Retina (tissue), 1 donor: ENCODE results near the gene F5.
A peak's percentile ranks its signal among the peaks of the same experiment; 100 is the strongest.

ENCODE experiments used
- DNase-seq: peaks from one replicate; pipeline ENCODE4 v3.0.0-alpha.2; 2016

F5 gene

DNA sequence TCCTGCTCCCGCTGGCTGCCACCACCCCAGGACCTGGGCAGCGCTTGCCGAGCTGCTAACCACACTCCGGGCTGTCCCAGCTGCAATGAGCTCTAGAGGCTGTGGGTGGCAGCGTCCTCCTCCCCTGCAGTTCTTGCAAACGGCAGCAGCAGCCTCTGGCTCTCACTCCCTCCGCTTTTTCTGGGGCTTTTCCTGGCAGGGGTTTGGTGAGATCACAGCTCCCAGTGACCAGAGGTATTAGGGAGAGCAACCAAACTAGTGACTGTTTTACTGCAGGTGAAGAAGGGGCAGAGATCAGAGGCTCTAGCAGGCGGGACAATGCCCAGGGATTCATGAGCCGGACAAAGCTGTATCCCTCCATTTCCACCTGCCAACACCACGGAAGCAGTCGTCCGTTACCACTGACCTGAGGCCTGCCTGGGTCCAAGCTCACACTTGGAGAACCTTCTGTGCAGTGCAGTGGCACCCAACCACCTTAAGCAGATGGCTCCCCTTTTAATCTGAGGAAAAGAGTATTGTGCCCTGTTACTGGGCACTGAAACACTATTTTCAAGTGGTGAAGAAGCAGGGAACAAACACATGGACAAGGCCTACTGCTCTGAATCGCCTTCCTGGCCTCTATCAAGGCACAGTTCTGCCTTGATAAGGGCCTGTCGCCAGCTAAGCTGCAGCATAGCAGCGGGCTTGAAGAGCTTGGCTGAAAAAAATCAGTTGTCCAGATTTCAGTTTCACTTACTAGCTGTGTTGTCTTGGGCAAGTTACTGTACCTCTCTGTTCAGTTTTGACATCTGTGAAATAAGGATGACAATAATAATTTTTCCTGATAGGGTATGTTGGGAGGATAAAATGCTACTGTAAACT is at the start of gene F5:
Gene F5, minus strand, starts transcription at position 87 of the 861 bp plus-strand sequence. CDS start 95 bp downstream, outside the sequence.
- peak; percentile 78 for DNase-seq

DNA sequence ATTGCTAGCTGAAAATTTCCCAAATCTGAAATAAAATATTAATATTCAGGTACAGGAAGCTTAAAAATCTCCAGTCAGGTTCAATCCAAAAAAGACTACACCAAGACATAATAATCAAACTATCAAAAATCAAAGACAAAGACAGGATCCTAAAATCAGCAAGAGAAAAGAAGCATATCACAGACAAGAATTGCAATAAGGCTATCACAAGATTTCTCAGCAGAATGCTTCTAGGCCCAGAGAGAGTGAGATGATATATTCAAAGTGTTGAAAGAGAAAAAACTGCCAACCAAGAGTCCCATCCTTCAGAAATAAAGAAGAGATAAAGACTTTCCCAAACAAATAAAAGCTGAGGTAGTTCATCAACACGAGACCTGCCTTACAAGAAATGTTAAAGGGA is 48.6 kb upstream of the F5 start:
- DNase-seq, result no peak

DNA sequence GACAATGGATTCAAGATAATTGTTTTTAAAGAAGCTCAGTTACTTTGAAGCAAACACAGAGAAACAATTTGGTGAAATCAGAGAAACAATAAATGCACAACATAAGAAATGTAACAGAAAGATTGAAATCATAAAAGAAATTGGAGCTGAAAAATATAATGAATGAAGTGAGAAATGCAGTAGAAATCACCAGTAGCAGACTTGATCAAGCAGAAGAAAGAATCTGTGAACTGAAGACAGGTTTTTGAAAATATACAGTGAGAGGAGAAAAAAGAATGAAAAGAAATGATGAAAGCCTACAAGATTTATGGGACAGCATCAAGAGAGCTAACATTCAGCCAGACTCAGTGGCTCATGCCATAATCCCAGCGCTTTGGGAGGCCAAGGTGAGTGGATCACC is 47.9 kb upstream of the F5 start:
- DNase-seq, result no peak

DNA sequence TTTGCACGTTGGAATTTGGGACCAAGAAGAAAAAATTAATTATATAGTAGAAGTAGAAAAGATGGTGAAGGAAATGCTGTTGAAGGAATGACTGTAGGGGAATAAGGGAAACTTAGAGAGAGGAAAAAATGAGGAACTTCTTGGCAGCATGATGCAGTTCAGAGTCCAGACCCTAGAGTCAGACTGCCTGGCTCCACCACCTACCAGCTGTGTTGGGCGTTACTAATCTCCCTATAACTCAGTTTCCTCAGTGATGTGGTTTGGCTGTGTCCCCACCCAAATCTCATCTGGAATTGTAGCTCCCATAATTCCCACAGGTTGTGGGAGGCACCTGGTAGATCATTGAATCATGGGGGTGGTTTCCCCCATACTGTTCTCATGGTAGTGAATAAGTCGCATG is 45.0 kb upstream of the F5 start:
- no peak for DNase-seq

DNA sequence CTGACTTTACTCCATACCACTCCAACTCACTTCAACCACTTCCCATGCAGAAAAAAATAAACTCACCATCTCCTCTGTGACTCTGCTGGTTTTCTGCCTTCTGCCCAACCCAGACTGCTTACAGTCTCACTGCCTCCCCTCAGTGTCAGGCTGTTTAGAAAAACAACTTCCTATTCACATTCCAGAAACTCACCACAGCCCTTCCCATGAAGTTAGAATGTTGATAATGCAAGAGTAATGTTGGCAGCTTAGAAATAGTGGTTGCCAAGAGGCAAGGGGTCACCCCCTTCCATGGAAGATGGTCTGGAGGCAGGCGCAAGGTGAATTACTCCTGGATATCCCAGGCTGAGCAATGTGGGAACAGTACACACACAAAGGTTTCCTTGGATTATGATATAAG is 43.7 kb upstream of the F5 start, which contains the start of gene SELP:
Gene SELP, minus strand, starts transcription at position 119 of the 400 bp plus-strand sequence. Its CDS starts 50 bp downstream, at position 69.
- no peak for DNase-seq

DNA sequence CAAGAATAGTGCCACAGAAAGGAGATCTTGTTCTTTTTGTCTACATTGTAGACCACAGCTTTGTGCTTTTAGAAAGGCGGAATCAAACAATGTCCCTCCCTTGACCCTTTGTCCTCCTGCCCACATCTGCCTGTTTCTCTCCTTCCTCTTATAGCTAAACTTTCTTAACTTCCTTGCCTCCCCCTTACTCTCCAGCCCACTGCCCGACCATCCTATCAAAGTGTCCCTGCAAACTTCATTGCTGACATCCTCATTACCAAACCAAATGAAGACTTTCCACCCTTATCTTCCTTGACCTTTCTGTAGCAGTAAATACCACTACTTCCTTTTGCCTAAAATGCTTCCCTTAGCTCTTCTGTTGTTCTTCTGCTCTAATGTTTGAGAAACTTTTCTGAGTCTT is 38.6 kb upstream of the F5 start:
- no peak for DNase-seq

DNA sequence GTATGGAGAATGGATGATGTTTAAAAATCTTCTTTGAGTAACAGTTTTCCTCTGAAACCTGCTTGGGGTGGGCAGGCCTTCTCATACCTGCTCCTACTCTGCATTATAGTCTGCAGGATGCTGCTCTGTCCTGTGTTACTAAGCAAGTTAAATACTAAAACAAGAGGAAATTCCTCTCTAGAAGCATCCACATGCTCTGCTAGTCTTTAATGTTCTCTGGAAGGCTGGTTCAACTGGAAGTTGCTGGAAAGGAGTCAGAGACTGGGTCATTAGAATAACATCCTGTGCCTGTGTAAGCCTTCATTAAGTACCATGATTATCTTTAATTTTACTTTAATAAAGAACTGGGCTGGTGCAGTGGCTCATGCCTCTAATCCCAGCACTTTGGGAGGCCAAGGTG is 37.8 kb upstream of the F5 start:
- no peak for DNase-seq

DNA sequence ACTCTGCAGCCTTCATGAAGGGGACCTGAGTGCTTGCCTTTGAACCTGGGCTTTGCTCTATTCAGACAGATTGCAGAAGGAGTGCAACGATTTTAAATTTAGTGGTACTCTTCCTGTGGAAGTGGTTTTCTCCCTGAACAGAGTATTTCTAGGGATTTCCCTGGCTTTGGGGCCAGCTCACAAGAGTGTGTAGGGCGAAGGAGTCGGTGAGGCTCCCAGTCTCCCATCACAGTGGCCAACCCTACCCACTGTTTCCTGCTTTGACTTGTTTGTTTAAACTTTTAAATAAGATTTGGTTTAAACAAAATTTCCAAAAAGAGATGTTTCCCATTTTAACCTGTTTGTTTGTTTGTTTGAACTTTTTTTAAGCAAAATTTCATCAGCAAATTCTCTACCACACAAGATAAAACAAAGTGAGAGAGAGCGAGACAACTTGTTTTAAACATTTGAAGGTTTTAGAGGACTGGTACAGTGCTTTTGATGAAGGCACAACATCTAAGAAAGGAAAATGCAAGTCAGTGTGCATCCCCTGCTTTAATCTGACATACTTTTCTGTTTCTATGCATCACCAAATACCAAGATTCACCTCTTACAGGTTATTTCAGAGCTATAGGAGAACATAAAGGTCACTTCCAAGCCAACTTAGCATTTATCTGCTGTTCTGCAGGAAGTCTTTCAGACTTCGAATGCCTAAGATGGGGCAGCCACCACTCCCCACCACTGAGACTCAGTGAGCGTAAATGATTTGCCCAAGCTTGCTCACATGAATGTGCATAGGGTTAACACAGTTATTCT is 37.0 kb upstream of the F5 start:
- DNase-seq, result no peak

DNA sequence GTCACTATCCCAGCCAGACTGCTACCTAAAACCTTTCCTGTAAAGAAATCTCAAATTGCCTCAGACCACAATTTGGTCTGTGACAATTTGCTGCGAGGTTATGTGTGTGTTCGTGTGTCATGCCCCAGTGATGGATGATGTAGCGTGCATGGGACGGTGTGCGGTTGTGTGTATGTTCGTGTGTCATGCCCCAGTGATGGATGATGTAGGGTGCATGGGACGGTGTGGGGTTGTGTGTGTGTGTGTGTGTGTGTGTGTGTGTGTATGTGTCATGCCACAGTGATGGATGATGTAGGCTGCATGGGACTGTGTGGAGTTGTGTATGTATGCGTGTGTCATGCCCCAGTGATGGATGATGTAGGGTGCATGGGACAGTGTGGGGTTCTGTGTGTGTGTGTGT is 34.3 kb upstream of the F5 start:
- no peak for DNase-seq

DNA sequence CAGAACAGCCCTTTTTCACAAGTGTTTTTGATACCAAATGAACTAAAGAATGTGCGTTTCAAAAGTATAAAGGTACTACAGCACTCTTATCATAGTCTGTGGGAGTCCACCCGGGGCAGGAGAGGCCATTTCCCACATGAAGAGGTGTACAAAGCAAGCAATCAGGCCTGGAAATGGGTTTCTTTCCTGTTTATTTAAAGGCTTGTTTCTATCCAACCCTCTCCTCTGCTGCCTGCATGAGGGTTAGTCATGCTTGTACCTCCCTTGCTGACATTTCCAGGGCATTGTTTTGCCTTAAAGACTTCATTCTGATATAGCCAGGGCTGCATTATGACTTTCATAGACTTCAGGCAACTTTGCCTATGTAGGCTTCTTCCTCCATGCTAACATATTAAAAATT is 32.1 kb upstream of the F5 start:
- no peak for DNase-seq

DNA sequence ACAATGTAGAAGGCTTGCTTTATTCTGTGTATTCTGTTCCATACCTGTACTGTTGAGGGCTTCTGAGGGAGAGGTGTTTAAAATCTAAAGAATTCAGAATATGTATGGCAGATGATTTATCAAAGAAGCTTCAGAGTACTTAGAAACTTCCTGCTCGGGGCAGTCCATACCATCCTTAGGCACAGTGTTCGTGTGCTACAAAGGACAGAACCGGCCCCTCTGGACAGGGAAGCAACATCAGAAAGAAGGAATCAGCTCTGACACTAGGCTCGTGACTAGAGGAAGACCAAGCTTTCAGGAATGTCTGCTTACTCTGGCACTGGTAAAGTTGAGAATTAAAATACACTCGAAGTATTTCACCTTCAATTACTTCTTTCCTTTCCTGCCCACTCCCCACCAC is 29.5 kb upstream of the F5 start:
- no peak for DNase-seq

DNA sequence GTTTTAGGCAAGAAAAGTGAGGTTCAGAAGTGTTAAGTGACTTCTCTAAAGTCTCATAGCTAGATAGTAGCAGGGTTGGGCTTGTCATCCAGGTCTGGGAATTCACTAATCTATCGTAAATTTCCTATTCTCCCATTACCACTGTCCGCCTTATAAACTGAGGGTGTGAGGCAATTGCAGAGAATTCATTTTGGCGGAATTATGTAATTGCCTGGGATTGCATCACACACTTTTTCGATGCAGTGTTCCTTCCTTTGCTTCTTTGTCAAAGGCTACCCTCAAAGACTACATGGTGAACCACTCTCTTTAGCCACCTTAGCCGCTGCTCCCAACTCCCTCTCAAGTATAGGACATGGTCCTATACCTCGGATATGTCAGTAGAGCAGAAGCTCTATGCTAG is 24.6 kb upstream of the F5 start:
- no peak for DNase-seq

DNA sequence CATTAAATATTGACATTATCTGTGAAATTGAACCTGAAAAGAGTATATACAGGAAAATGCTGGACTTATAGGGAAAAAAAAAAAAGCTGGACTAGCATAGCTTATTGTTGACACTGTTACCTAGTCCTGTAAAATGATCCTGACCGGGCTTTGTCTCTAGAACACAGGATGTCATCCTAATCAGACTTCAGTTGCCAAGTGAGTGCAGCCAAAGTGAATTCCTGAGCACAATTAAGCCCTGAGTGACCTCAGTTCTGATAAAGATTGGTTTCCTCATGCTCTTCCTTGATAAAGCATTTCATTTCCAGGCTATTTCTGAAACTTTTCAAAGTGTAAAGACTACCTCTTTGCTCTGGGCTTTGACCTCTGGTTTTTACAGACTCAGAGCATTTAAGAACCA is 23.8 kb upstream of the F5 start:
- no peak for DNase-seq

DNA sequence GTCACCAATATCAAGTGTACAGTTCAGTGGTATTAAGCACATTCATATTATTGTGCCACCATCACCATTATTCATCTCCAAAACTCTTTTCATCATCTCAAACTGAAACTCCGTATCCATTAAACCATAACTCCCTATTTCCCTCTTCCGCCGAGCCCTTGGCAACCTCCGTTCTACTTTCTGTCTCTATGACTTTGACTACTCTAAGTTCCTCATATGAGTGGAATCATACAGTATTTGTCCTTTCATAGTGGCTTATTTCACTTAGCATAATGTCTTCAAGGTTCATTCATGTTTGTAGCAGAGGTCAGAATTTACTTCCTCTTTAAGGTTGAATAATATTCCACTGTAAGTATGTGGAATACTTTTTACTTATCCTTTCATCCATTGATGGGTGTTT is 21.9 kb upstream of the F5 start:
- DNase-seq, result no peak

DNA sequence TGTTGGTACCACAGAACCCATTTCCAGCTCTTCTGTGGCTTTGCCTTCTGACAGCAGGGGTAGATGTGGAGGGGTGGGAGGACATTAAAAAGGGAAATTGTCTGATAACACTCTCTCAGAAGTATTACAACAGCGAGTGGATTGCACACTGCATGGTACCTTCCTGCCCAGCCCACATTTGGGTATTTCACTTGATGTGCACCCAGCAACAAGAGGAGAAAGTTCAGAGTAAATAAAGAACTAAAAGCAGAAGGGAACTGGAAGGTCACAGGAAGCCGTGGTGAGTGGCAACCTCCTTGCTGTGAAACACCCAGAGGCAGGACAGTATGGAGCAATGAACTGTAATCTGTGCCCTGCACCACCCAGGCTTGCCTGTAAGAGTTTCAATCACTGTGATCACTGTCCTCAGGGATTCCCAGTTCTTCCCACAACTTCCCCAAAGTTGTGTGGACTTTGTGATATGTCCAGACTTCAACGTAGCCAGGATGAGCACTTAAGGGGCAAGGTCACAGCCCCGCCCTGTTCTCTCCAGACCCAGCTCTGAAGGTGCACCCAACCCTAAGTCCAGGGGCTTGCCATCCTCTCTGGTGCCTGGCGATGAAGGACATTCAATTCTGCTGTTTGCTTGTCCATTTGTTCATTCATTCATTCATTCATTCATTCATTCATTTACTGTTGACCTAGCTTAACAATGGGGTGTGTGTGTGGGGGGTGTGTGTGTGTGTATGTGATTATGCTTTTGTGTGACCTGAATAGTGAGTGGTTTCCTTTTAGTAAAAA is 18.7 kb upstream of the F5 start:
- no peak for DNase-seq

DNA sequence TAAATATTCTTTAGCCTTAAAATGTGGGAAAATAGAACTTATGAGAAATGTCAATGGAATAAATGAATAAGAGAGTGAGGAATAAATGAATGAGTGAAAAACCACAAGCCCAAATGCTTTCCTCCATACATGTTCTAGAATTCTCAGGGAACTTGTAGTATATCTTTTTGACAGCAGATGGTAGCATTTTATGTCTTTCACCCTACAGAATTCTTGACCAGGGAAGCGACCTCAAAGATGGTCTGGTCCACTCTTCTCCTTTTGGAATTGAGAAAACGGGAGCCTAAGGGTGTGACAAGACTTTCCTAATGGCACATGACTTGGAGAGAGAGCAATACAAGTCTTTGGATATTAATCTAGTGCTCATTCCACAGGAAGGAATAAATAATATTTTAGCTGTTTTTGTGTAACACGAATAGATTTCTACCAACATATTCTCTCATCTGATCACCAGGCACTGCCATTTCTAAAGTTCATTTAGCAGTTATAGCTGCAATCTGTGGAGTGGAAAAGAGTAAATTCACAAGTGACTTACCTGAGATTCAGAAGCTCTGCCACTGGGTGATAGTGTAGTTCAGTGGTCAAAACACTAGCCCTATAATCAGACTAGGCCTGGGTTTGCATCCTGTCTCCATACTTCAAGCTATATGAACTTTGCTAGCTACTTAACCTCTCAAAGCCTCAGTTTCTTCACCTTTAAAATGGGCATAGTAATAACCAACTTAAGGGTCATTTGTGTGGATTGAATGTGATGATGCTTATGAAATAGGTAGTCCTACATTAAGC is 15.0 kb upstream of the F5 start:
- DNase-seq, result no peak

DNA sequence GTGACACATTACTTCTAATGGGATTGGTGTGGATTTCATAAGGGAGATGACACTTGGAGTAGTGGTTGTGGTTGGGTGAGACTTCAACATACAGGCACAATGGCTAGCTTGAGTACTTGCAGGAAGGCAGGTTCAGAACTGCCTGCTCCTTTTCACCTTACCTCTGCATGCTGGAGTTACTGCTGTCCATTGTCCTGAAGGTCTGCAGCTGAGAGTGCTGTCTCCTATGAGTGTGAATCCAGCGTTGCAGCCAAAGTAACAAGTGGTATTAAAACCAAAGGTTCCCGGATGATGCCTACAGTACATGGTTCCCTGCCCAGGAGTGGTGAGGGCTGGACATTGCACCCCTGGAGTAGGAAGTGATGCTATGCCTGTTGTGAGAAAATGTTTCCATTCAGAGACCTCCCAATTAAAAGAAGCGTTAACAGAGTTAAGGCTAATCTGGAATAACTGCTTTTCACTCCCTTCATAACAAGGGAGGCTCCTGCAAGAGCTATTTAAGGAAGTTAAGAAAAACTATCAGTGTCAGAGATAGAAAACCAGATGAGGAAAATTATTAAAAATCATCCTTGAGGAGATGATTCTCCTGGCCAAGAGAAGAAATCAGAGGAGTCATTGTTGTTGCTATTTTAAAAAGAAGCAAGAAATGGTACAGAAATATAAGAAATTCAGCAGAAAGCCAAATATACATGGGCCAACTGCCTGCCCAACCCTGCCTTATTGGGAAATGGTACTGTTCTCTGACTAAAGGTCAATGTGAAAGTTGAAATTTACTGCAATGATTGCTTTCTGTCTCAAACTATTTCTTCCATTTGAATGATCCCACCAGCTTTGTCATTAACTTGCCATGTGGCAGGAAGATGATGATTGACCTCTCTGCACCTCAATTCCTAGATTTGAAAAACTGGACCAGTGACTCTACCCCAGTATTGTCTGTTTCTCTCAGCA is 9.8 kb upstream of the F5 start:
- DNase-seq, result no peak

DNA sequence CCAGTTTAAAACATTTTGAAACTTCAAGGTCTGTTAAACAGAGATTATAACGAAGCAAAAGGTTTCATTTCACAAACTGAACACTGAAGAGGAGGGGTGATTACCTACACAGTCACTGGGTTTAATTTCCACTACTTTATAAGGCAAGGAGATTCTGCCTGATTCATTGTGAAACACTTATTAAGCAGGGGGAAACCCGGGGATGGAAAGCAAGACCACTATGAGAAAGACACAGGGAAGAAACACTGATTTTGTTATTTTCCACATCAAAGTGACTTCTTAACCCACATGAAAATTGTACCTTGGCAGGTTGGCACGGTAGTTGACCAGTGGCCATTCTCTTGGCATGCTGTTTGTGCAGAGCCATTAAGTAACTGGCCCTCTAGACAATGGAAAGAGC is 8.1 kb upstream of the F5 start:
- no peak for DNase-seq

DNA sequence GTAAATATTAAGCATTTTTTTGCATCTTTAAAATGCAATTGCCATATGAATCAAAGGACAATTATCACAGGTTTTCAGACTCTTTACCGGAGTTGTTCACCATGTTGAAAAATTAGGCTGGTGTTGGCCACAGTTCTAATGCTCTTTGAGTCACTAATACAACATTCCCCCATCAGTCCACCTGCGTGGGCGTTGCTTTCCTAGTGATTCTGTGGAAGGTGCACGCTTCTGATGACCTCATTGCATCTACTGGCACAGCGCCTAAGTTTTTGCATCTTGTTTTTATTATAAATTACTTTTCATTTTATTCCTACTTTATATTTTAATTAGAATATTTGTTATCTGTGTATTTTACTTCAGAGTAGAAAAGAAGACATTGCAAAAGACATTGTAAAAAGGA is 4.7 kb upstream of the F5 start:
- DNase-seq, result no peak

DNA sequence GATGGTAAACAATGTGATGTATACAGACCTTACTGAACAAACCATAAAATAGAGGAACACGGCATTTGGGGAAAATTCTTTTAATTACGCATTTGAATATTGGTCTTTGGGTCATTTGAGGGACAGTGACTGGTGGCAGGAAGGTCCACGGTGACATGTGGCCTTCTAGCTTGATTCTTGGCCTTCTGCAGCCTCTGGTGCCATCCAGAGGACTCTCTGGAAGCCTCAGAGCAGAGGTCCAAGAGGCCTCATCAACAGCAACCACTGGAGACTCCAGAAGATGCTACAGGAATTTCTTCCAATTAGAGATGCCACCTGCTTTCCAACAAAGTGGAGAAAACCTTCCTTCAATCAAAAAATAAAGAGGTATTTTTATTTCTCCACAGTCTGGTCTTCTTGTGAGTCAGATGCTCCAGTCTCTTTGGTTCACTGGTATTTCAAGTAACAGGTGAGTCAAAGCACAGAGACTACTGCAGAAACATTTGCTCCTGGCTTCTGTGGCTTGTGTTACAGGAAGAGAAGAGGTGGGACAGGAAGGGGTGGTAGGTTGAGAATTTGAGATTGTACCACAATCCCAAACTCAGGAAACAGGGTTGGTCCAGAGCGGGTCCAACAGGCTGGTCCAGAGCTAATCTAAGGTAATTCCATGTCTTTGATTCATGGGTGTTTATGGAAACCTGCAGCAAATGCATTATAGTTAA is 2.7 kb upstream of the F5 start:
- no peak for DNase-seq

DNA sequence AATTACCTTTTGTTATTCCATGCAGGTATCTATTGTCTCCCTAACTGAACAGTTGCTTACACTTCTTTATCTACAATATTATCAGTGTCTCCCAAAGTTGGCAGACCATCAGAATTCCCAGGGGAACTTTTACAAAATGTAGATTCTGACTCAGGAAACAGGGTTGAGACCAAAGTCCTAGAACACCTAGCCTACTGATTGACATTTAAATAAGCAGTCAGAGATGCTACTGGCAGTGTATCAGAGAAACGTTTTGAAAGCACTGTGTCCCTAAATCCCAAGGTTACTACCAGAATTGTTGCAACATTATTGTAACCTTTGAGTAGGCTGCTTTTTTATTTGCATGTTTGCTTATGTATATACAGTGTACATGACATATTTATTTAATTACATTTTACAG is 1.8 kb upstream of the F5 start:
- no peak for DNase-seq
